ENCODE data around the gene NEURL4. TPM values are rescaled to one million over a fixed set of nuclear protein-coding genes. Genes with fewer than 3 reads are reported as not detected.

The NEURL4 gene
- polyA plus RNA-seq, 1 of the 3 experiments (the other 2 are of a cell fraction) = 22.1 TPM

DNA sequence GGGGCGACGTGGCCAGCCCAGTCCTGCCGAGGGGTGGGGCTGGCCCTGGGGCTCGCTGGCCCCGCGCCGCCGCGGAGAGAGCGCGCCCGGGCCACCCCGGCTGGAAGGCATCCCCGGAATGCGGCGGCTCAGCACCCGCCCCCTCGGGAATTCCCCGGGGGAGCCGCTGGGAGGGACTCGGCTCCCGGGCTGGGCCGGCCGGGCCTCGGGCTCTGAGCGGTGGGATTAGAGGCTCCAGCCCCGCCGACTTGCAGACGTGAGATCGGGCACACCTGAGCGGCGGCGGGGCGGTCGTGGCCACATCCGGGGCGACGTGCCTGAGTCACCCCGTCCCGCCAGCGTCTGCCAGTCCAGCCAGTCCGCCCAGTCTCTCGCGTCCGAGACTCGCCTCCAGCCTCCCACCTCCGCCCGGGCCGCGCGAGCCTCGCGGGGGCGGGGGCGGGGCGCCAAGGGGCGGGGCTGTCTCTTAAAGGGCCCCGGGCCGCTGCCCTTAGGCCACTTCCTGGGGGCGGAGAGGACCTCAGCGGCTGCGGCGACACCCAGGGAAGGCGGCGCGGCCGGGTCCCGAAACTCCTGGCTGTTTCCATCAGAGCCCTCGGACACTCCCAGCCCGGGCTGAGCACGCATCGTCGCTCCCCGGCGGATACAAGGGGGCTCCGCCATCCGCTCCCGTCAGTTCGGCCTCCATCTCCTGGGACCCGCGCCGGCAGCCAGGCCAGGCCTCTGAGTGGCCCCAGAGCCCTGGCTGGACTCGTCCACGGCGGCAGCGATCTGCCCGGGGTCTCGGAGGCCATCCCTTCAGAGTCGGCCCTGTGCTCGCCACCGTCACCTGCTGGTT, 22.7 kb upstream of the NEURL4 start, which contains the start of gene KCTD11 (continued):
- TF ChIP-seq, protein P1, sequence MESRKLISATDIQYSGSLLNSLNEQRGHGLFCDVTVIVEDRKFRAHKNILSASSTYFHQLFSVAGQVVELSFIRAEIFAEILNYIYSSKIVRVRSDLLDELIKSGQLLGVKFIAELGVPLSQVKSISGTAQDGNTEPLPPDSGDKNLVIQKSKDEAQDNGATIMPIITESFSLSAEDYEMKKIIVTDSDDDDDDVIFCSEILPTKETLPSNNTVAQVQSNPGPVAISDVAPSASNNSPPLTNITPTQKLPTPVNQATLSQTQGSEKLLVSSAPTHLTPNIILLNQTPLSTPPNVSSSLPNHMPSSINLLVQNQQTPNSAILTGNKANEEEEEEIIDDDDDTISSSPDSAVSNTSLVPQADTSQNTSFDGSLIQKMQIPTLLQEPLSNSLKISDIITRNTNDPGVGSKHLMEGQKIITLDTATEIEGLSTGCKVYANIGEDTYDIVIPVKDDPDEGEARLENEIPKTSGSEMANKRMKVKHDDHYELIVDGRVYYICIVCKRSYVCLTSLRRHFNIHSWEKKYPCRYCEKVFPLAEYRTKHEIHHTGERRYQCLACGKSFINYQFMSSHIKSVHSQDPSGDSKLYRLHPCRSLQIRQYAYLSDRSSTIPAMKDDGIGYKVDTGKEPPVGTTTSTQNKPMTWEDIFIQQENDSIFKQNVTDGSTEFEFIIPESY (IDR thresholded peaks at IDR 0.05; ENCODE audit: borderline replicate concordance, low read depth) = 0 out of 2 replicates have a peak, but pooled peaks have one; percentile 11
- TF ChIP-seq EP300 (IDR thresholded peaks at IDR 0.05; ENCODE audit: borderline replicate concordance in 1 of 2, low read depth in 1 of 2, low read length in 1 of 2) (peak in 1 of 2 experiments; percentile 14; a peak in 1 of 4 replicates), RCOR1 (IDR thresholded peaks at IDR 0.05; ENCODE audit: low read length) (no peak)
- TF ChIP-seq, protein P2, sequence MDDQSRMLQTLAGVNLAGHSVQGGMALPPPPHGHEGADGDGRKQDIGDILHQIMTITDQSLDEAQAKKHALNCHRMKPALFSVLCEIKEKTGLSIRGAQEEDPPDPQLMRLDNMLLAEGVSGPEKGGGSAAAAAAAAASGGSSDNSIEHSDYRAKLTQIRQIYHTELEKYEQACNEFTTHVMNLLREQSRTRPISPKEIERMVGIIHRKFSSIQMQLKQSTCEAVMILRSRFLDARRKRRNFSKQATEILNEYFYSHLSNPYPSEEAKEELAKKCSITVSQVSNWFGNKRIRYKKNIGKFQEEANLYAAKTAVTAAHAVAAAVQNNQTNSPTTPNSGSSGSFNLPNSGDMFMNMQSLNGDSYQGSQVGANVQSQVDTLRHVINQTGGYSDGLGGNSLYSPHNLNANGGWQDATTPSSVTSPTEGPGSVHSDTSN (IDR thresholded peaks at IDR 0.05) = no peak; the same call in 1 of the 2 replicates

DNA sequence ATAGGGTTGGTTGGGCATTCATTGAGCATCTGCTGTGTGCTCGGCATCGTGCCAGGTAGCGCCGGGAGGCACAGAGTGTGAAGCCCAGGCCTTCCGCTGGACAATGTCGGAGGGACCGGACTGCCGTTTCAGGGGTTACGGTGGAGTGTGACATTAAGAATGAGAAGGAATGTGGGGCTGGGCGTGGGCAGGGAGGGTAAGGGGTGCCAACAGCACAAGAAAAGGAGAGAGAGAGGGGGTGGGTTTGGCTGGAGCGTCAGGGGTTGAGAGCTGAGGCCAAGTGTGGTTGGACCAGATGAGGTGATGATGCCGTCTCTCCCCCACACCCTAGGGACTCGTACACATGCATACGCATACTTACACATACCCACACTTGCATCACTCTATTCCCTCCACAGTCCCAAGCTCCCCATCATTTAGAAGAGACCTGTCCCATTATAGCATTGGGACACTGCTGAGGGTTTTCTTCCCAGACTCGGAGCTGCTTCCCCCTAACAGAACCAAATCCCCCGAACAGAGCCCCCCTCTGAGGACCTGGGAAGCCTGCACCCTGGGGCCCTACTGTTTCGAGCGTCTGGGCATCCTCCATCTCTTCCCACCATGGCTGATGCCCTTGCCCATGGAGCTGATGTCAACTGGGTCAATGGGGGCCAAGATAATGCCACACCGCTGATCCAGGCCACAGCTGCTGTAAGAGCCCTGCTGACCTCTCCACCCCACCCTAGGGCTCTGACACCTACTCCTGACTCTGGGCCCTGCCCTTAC, 19.5 kb upstream of the NEURL4 start:
- Histone ChIP-seq H3K36me3 (replicated peaks in 1 of 2; ENCODE audit: control insufficient read depth in 1 of 2, insufficient read depth in 2 of 2, low read length in 1 of 2) (no peaks in the 10 kb centered on the region), H3K9me3 (no peaks in the 10 kb centered on the region), H3K27ac (ENCODE audit: low read depth in 2 of 2, low read length in 1 of 2) (no peak overlapping the region), H4K20me1 (ENCODE audit: insufficient read depth) (no peaks in the 10 kb centered on the region; the same call in 1 of the 2 replicates), H3F3A (replicated peaks; ENCODE audit: insufficient read depth) (peaks cover 18% of the 10 kb centered on the region), H3K9ac (no peak overlapping the region), H3K4me1 (ENCODE audit: control insufficient read depth in 1 of 2, insufficient read depth in 2 of 2, low read depth in 1 of 2, low read length in 1 of 2) (peaks cover 15 to 27% of the 10 kb centered on the region in 2 experiments; a peak in 2 of 4 replicates), H2AFZ (ENCODE audit: low read depth) (no peak overlapping the region), H3K4me2 (peak overlapping the region; percentile 100; the same call in 1 of the 2 replicates), H3K4me3 (ENCODE audit: low read depth in 2 of 2, low read length in 1 of 2) (no peak overlapping the region), H3K9me2 (no peaks in the 10 kb centered on the region), H3K79me2 (ENCODE audit: insufficient read depth) (peaks cover 28% of the 10 kb centered on the region), H3K27me3 (ENCODE audit: insufficient read depth) (peaks cover 2% of the 10 kb centered on the region; the same call in 1 of the 2 replicates)
- no peak for TF ChIP-seq MEF2A (IDR thresholded peaks at IDR 0.05; ENCODE audit: borderline replicate concordance, low read depth)
- no peak for TF ChIP-seq TAF1 (IDR thresholded peaks at IDR 0.05; ENCODE audit: borderline replicate concordance, low read depth, low read length)
- TF ChIP-seq, protein P1 (IDR thresholded peaks at IDR 0.05; ENCODE audit: borderline replicate concordance, low read depth) = no peak
- TF ChIP-seq FOSL2 (IDR thresholded peaks at IDR 0.05; ENCODE audit: borderline replicate concordance, low read depth) = no peak
- TF ChIP-seq RXRA (IDR thresholded peaks at IDR 0.05; ENCODE audit: borderline replicate concordance, low read depth) = no peak
- TF ChIP-seq EP300 (IDR thresholded peaks at IDR 0.05; ENCODE audit: borderline replicate concordance in 1 of 2, low read depth in 1 of 2, low read length in 1 of 2) = no peak
- TF ChIP-seq GABPA (IDR thresholded peaks at IDR 0.05; ENCODE audit: low read depth) = no peak
- no peak for TF ChIP-seq YY1 (IDR thresholded peaks at IDR 0.05; ENCODE audit: low read depth)
- TF ChIP-seq, protein P3, sequence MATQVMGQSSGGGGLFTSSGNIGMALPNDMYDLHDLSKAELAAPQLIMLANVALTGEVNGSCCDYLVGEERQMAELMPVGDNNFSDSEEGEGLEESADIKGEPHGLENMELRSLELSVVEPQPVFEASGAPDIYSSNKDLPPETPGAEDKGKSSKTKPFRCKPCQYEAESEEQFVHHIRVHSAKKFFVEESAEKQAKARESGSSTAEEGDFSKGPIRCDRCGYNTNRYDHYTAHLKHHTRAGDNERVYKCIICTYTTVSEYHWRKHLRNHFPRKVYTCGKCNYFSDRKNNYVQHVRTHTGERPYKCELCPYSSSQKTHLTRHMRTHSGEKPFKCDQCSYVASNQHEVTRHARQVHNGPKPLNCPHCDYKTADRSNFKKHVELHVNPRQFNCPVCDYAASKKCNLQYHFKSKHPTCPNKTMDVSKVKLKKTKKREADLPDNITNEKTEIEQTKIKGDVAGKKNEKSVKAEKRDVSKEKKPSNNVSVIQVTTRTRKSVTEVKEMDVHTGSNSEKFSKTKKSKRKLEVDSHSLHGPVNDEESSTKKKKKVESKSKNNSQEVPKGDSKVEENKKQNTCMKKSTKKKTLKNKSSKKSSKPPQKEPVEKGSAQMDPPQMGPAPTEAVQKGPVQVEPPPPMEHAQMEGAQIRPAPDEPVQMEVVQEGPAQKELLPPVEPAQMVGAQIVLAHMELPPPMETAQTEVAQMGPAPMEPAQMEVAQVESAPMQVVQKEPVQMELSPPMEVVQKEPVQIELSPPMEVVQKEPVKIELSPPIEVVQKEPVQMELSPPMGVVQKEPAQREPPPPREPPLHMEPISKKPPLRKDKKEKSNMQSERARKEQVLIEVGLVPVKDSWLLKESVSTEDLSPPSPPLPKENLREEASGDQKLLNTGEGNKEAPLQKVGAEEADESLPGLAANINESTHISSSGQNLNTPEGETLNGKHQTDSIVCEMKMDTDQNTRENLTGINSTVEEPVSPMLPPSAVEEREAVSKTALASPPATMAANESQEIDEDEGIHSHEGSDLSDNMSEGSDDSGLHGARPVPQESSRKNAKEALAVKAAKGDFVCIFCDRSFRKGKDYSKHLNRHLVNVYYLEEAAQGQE (IDR thresholded peaks at IDR 0.05; ENCODE audit: low read depth, low read length) = no peak
- 86% methylated on average over 19 of the region's 19 CpGs for WGBS (ENCODE audit: low lambda C conversion rate)
- ChIA-PET CTCF (interaction anchor here (0.8 to 4.8 kb wide), 13 partner anchors 7 to 303 kb away, joined by 3 to 25 read pairs (median 4); partner anchors contain the start of genes ACAP1, NEURL4, SENP3 and SLC2A4), POLR2A (no interaction called here)
- no peak for DNase-seq

All from SK-N-SH (cell line).